Umbilical cord (tissue), 2 donors: Measurements from ENCODE around the gene RPEL1. TPM values are rescaled to one million over a fixed set of nuclear protein-coding genes. Genes with fewer than 3 reads are reported as not detected.
"Not testable (repeated sequence)": the region's sequence is repeated elsewhere in the genome, so short reads cannot be mapped to it uniquely, and the experiment has no call there.

Experiments used
- DNase-seq: peaks from one replicate; pipeline ENCODE4 v3.0.0-alpha.2; 2015; ENCODE audit warnings: low spot score
- total RNA-seq: library from RNA; depleted of rRNA; stranded (reverse); fragments of >200 nt; gene quantifications from one replicate; pipeline ENCODE4 v1.2.3, GENCODE V29; 2014; ENCODE audit warnings: low replicate concordance; ENCODE audit not compliant: insufficient read depth

The RPEL1 gene
- 3.9 TPM for total RNA-seq

DNA sequence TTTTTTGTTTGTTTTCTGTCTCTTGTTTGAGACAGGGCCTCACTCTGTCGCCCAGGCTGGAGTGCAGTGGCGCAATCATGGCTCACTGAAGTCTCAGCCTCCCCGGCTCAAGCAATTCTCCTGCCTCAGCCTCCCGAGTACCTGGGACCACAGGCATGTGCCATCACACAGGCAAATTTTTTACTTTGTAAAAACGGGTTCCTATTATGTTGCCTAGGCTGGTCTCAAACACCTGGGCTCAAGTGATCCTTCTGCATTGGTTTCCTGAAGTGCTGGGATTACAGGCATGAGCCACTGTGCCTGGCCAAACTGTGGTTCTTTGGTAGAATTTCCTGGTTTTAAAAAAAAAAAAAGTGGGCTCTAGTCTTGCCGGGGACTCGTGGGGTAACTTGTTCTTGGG, at the start of gene RPEL1:
Gene RPEL1, plus strand, starts transcription at position 301 of the 400 bp plus-strand sequence. CDS start 110 bp downstream, outside the sequence.
- not testable (repeated sequence) for DNase-seq

DNA sequence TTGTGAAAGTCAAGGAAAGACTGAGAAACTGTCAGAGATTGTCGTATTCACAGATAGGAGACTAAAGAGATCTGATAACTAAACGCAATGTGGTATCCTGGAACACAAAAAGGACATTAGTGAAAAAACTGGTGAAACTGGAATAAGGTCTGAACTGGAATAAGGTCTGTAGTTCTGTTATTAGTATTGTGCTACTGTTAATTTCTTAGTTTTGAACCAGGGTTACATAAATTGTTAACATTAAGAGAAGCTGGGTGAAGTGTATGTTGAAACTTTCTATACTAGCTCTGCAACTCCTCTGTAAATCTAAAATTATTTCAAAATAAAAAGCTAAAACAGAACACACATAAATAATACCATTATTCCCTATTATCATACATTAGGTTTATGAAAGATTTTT, 49.2 kb upstream of the RPEL1 start:
- no peak for DNase-seq

- peak; percentile 37 for DNase-seq
Observed at GRCh38 chr10:103197174-103197573, 48.5 kb upstream of the RPEL1 start.

DNA sequence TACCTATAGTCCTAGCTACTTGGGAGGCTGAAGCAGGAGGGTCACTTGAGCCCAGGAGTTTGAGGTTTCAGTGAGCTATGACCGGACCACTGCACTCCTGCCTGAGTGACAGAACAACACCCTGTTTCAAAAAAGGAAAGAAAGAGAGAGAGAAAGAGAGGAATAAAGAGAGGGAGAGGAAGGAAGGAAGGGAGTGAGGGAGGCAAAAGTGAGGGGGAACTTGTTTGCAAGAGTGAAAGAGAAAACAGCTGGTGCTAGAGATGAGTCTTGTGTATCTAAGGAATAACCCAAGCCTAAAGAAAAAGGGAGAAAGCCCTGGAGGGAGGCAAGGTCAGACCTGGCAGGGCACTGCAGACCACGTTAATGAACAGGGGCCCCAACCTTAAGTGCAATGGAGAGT, 47.8 kb upstream of the RPEL1 start:
- DNase-seq: no peak

DNA sequence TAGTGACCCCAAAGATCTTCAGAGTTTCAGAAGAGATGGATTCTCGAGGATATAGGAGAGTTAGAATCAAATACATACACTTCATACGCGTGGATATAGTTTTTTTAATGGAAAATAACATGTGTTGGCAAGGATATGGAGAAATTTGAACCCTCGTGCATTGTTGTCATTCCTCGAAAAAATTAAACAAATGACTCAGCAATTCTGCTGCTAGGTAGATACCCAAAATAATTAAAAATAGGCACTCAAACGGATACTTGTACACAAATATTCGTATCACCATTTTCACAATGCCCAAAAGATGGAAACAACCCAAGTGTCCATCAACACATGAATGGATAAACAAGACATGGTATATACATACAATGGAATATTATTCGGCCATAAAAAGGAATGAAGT, 47.0 kb upstream of the RPEL1 start:
- DNase-seq: no peak

DNA sequence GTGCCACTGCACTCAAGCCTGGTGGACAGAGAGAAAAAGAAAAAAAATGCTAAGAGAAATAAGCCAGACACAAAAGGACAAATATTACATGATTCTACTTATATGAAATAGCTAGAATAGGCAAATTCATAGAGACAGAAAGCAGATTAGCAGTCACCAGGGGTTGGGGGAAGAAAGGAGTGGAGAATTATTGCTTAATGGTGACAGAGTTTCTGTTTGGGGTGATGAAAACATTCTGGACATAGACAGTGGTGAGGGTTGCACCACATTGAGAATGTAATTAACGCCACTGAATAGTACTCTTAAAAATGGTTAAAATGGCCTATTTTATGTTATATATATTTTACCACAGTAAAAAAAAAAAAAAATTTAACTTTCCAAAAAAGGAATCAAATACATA, 46.2 kb upstream of the RPEL1 start:
- DNase-seq: no peak

DNA sequence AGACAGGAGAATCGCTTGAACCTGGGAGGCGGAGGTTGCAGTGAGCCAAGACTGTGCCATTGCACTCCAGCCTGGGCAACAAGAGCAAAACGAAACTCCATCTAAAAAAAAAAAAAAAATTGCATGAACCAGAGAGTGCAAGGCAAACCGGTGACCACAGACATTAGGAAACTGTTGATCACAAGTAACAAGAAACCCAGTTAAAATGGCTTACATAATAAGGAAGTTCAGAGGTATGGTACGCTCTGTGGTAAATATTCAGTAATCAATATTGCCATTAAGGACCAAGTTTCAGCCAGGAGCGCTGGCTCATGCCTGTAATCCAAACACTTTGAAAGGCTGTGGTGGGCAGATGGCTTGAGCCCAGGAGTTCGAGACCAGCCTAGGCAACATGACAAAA, 43.4 kb upstream of the RPEL1 start:
- no peak for DNase-seq

- no peak for DNase-seq
Observed at GRCh38 chr10:103203466-103203865, 42.2 kb upstream of the RPEL1 start.

GRCh38 chr10:103204353-103205255, 41.1 kb upstream of the RPEL1 start:
- DNase-seq: no peak

DNA sequence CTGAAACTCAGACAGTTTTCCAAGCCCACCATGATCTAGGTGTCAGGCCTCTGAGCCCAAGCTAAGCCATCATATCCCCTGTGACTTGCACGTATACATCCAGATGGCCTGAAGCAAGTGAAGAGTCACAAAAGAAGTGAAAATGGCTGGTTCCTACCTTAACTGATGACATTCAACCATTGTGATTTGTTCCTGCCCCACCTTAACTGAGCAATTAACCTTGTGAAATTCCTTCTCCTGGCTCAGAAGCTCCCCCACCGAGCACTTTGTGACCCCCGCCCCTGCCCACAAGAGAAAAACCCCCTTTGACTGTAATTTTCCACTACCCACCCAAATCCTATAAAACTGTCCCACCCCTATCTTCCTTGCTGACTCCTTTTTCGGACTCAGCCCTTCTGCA, 40.3 kb upstream of the RPEL1 start:
- DNase-seq: not testable (repeated sequence)

DNA sequence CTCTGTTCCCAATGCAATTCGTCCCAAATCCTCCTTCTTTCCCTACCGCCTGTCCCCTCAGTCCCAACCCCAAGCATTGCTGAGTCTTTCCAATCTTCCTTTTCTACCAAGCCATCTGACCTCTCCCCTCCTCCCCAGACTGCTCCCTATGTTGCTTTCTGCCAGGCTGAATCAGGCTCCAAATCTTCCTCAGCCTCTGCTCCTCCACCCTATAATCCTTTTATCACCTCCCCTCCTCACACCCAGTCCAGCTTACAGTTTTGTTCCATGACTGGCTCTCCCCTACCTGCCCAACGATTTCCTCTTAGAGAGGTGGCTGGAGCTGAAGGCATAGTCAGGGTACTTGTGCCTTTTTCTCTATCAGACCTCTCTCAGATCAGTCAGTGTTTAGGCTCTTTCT, 39.0 kb upstream of the RPEL1 start:
- DNase-seq: not testable (repeated sequence)

GRCh38 chr10:103207141-103207540, 38.5 kb upstream of the RPEL1 start:
- DNase-seq: no peak

- not testable (repeated sequence) for DNase-seq
Observed at GRCh38 chr10:103207643-103208042, 38.0 kb upstream of the RPEL1 start.

DNA sequence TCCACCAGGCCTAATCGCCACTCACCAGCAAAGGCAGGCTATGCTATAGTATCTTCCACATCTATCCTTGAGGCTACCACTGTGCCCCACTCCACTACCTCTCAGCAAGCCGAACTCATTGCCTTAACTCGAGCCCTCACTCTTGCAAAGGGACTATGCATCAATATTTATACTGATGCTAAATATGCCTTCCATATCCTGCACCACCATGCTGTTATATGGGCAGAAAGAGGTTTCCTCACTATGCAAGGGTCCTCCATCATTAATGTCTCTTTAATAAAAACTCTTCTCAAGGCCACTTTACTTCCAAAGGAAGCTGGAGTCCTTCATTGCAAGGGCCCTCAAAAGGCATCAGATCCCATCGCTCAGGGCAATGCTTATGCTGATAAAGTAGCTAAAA, 35.4 kb upstream of the RPEL1 start:
- not testable (repeated sequence) for DNase-seq

GRCh38 chr10:103215601-103216000, 30.1 kb upstream of the RPEL1 start:
- no peak for DNase-seq

DNA sequence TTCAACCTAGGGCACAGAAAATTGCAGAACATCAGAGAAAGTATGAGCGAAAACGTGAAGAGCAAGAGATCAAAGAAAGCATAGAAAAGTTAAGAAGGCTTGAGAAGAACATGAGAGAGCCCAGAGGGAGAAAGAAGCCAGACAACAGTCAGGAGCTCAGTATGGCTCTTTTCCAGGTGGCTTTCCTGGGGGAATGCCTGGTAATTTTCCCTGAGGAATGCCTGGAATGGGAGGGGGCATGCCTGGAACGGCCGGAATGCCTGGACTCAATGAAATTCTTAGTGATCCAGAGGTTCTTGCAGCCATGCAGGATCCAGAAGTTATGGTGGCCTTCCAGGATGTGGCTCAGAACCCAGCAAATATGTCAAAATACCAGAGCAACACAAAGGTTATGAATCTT, 29.3 kb upstream of the RPEL1 start:
- DNase-seq: peak; percentile 51

GRCh38 chr10:103224133-103224532, 21.6 kb upstream of the RPEL1 start:
- DNase-seq: no peak

GRCh38 chr10:103224721-103225120, 21.0 kb upstream of the RPEL1 start:
- not testable (repeated sequence) for DNase-seq

DNA sequence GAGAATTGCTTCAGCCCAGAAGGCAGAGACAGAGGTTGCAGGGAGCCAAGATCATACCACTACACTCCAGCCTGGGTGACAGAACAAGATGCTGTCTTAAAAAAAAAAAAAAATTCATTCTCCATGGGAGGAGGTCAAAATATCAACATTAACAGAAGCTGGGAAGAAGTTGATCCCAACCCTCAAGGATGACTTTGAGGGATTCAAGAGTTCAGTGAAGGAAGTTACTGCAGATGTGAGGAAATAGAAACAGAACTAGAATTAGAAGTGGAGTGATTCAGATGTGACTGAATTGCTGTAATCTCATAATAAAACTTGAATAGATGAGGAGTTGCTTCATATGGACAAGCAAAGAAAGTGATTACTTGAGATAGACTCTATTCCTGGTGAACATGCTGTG, 19.7 kb upstream of the RPEL1 start:
- DNase-seq: no peak

DNA sequence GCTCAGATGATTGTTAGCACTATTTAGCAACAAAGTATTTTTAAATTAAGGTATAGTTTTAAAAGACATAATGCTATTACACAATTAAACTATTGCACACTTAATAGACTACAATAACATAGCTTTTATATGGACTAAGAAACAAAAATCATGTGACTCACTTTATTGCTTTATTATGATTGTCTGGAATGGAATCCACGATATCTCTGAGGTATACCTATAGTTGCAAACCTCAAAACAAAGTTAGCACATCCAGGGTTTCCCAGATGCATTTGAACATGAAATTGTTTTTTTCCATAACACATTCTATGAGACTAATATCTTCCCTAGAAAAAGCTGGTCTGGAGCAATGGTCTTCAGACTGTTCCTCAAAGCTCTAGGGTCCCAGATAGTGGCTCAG, 18.3 kb upstream of the RPEL1 start:
- DNase-seq: no peak

DNA sequence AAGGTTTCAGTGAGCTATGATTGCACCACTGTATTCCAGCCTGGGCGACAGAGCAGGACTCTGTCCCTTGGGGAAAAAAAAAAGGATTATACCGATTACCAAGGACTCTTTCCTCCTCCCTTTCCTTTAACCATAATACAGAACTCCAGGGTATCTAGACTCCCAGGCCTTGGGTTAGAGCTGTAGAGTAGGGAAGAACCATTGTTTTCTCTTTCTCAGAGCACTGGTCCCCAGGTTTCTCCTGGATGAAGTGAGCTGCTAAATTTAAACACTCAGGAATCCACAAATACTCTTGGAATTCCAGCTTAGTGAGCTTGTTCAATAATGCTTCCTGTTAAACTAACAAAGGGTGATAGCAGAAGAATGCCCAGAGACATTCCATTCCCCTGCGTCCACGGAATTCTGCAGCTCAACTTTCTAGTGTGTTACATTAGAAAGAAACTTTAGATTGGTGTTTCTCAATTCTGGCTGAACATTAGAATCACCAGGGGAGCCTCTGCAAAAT, 14.6 kb upstream of the RPEL1 start:
- DNase-seq: peak; percentile 83

DNA sequence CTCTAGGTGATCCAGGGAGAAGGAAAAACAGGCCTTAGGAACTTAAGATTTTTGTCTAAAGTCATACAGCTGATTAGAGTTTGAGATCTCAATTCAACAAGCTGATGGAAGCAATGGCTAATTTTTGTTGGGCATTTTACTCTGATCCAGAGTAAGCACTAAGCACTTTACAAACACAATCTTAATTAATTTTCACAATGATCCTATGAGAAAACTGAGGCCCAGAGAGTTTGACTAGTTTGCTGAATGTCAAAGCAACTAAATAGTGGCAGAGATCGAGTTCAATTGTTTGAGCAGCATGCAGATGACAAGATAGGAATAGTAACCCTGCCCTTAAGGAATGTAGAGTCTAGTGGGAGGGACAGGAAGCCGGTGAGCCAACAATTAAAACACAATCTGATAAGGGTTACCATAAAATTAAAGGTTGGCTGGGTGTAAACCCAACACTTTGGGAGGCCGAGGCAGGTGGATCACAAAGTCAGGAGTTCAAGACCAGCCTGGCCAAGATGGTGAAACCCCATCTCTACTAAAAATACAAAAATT, 13.5 kb upstream of the RPEL1 start:
- no peak for DNase-seq
